SH-SY5Y (cell line): Measurements from ENCODE around the gene CARD10.

Source experiments
- GATA2 ChIP-seq: IDR thresholded peaks from 2 replicates; pipeline ENCODE4 v1.6.1; 2011; ENCODE audit warnings: mild to moderate bottlenecking, low read depth, low read length
- GATA3 ChIP-seq: IDR thresholded peaks from 2 replicates; pipeline ENCODE4 v1.6.1; 2011; ENCODE audit warnings: low read depth, mild to moderate bottlenecking, low read length, moderate library complexity

DNA sequence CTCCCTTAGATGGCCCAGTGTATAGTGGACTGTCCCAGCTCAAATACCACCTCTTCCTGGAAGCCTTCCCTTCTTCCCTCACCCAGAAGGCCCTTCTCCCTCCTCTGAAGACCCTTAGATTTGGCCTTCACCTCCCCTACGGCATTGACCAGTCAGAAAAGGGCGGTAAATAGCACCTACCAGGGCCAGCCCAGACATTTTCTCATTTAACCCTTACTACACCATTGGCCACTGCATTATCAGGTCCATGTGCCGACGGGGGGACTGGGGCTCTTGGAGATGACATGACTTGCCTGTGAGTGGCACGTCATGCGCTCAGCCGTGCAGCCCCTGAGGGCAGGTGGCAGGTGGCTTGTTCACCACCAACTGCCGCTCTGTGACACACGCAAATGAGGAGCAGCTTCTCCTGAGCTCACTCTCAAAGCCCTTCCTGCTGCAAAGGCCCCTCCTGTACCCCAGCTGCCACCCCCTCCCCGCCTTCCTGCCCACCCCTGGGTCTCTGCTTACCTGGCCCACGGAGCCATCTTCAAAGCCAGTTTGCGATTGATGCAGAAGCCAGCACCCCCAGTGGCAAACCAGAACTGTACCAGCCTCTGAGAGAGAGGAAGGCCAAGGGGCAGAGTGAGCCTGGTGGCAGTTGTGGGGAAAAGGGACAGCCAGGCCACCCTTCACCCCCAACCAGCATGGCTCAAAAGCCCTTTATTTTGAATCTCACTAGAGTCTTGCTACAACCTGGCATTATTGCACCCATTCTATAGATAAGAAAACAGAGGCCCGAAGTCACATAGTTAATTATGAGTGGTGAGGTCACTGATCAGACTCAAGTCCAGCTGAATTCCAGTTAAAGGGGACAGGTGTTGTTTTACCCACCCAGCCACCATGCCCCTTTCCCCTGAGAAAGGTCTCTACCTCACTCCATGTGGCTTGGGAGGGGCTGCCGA, 42.6 kb downstream of the CARD10 start:
- TF ChIP-seq GATA3, result no peak
- no peak for TF ChIP-seq GATA2
